Right lobe of liver (tissue), 6 donors: ENCODE measurements around the gene GRIN2A. TPM values are rescaled to one million over a fixed set of nuclear protein-coding genes. Genes with fewer than 3 reads are reported as not detected.

Experiments
- ATAC-seq, 4 donors: fragments of 200-7000 bp; cut with Tn5 transposase; one replicate each; pipeline ENCODE4 v1.9.1; 2020; ENCODE audit warnings: mild to moderate bottlenecking in 4 of 4, moderate library complexity in 4 of 4
- DNase-seq, 3 donors: peaks; one replicate each; pipeline ENCODE4 v3.0.0-alpha.2; 2020
- H3K27ac ChIP-seq, 3 donors: fragments of 200-600 bp; one replicate each; pipeline ENCODE4 v1.8.0; 2022
- H3K27me3 ChIP-seq, 2 donors: fragments of 200-600 bp; one replicate each; pipeline ENCODE4 v1.8.0; 2022
- H3K36me3 ChIP-seq, 4 donors: fragments of 200-600 bp; sonication (generic) in 1 of 4; one replicate each; pipeline versions ENCODE4 v1.5.1 to v1.8.0; 2017 to 2022; ENCODE audit warnings: control low read depth in 1 of 4
- H3K4me1 ChIP-seq, 4 donors: fragments of 200-600 bp; sonication (generic) in 1 of 4; one replicate each; pipeline versions ENCODE4 v1.5.1 to v1.8.0; 2017 to 2022; ENCODE audit warnings: control low read depth in 1 of 4
- H3K4me3 ChIP-seq, 3 donors: fragments of 200-600 bp; one replicate each; pipeline ENCODE4 v1.8.0; 2022
- H3K9me3 ChIP-seq, 4 donors: fragments of 200-600 bp; sonication (generic) in 1 of 4; one replicate each; pipeline versions ENCODE4 v1.5.1 to v1.8.0; 2017 to 2022; ENCODE audit warnings: control low read depth in 1 of 4
- POLR2A ChIP-seq: fragments of 450-650 bp; IDR thresholded peaks from one replicate; pipeline ENCODE4 v1.6.1; 2017; ENCODE audit warnings: antibody characterized with exemption, mild to moderate bottlenecking
- WGBS: methylation state at CpG from one replicate; pipeline ENCODE4 v1.1.6; 2018; ENCODE audit warnings: low coverage, low lambda C conversion rate; ENCODE audit not compliant: insufficient coverage; ENCODE audit errors: missing lambda C conversion rate; 5-methylcytosine and 5-hydroxymethylcytosine counted together
- intact Hi-C, 2 donors: fragments of 100-400 bp; cut with DNase I; formaldehyde crosslinking; loops; one replicate each; pipeline versions ENCODE4 v1.11.2 to v1.14.1; 2022
- total RNA-seq, 6 experiments: library from RNA; depleted of rRNA in 2 of 6; stranded (reverse); fragments of >200 nt in 2 of 6; fragmentation: NEBNext Ultra II Directional in 3 of 6; extraction: Animal tissue kit (Norgen Biotek cat#: 25700) in 3 of 6; gene quantifications; one replicate each; pipeline versions ENCODE4 v1.1.0 to v1.2.4, GENCODE V29; 2016 to 2023
- TF ChIP-seq, protein P1 (sequence below), 4 donors: fragments of 200-600 bp in 3 of 4; fragments of 450-650 bp in 1 of 4; IDR thresholded peaks; one replicate each; pipeline versions ENCODE4 v1.5.1 to v1.8.0; 2016 to 2022; ENCODE audit warnings: antibody characterized with exemption in 4 of 4, mild to moderate bottlenecking in 2 of 4
- donor health status: DM: no; HTN: yes; CAD: no.
- donor health status: DM: no; HTN: no; CAD: no.
- donor health status: DM: no; HTN: no; CAD: no.
- donor health status: DM: no; HTN: yes; CAD: no.
- donor health status: DM: no; HTN: yes; CAD: no.

The GRIN2A gene
- total RNA-seq, 6 experiments from 2014 or later = not detected

DNA sequence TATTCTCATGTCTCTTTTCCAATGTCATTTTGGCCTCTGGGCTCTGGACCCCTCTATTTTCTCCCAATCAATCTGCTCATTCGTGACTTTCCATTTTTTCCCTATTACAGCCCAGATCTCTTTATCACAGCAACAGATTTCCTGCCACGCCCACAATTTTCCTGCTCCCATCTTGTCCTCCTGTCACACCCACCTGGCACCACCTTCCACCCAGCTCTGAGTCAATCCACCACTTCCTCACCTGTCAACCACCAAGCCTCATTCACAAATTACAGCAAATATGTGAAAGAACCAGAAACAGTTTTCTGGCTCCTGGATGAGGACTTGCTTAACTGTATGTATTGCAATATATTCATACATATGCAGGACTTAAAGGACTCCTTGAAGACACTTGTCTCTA is 311.3 kb downstream of the GRIN2A start:
- H3K4me1 ChIP-seq = no peaks in the 10 kb centered on the region
- no peaks in the 10 kb centered on the region for H3K27me3 ChIP-seq

DNA sequence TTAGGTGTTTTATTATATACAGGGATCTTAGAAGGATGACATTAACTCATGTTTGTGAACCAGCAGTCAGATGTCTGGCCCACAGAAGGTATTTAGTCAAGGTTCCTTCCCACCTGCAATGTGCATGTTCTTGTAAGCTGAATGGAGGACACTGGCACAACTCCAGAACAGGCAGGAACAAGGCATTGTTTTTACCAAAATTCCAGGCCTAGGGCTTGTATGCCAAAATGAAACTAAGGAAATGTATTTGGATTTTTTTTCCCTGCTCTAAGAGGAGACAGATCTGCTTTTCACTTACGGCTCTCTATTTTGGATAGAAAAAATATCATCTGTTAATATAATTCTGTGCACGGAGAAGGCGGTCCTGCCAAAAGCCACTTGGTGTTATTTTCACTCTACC is 312.5 kb downstream of the GRIN2A start:
- no peak for ATAC-seq
- no peaks in the 10 kb centered on the region for H3K9me3 ChIP-seq
- H3K27ac ChIP-seq = no peak overlapping the region

More for the DNA sequence above, 311.3 kb downstream of the GRIN2A start:
- DNase-seq (no peak), ATAC-seq (no peak)
- Histone ChIP-seq H3K36me3 (no peaks in the 10 kb centered on the region), H3K9me3 (no peaks in the 10 kb centered on the region), H3K27ac (no peak overlapping the region), H3K4me3 (no peak overlapping the region)
- 33% methylated on average over 2 of the region's 2 CpGs for WGBS
- TF ChIP-seq, protein P1, sequence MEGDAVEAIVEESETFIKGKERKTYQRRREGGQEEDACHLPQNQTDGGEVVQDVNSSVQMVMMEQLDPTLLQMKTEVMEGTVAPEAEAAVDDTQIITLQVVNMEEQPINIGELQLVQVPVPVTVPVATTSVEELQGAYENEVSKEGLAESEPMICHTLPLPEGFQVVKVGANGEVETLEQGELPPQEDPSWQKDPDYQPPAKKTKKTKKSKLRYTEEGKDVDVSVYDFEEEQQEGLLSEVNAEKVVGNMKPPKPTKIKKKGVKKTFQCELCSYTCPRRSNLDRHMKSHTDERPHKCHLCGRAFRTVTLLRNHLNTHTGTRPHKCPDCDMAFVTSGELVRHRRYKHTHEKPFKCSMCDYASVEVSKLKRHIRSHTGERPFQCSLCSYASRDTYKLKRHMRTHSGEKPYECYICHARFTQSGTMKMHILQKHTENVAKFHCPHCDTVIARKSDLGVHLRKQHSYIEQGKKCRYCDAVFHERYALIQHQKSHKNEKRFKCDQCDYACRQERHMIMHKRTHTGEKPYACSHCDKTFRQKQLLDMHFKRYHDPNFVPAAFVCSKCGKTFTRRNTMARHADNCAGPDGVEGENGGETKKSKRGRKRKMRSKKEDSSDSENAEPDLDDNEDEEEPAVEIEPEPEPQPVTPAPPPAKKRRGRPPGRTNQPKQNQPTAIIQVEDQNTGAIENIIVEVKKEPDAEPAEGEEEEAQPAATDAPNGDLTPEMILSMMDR (IDR thresholded peaks at IDR 0.05) = no peak
- TF ChIP-seq POLR2A = no peak
- intact Hi-C loops = no loop called here

DNA sequence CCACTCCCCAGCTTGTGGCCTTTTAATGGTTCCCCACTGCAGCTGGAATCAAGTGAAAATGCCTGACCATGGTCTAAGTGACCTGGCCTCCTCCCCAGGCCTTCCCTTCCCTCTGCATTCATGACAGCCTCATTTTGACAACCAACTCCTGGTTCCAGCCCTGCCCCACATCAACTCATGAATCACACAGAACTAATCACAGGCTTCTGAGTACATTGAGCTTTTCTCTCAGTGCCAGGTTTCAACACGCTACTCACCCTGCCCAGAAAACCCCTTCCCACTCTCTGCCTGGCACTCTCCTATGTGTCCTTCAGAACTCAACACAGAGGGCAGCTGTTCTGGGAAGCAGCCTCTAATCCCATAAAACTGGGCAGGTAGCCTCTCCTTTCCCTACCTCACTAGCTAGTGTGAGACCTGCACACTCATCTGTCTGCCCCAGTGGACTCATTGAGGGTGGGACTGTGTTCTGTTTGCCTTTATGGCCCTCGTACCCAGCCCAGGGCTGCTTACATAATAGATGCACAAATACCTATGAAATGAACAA is 313.6 kb downstream of the GRIN2A start:
- TF ChIP-seq, protein P1 (IDR thresholded peaks at IDR 0.05) = no peak
- no peak for TF ChIP-seq POLR2A
- Histone ChIP-seq H3K4me3 (no peak overlapping the region), H3K36me3 (no peaks in the 10 kb centered on the region), H3K9me3 (no peaks in the 10 kb centered on the region), H3K27me3 (no peaks in the 10 kb centered on the region), H3K27ac (no peak overlapping the region), H3K4me1 (no peaks in the 10 kb centered on the region)
- DNase-seq = no peak
- WGBS = 11% methylated on average over 1 of the region's 2 CpGs
- intact Hi-C loops = no loop called here
- ATAC-seq = no peak

More for the DNA sequence above, 312.5 kb downstream of the GRIN2A start:
- intact Hi-C loops = no loop called here
- no peak for TF ChIP-seq POLR2A
- TF ChIP-seq, protein P1 (IDR thresholded peaks at IDR 0.05) = no peak
- H3K27me3 ChIP-seq = no peaks in the 10 kb centered on the region
- DNase-seq = no peak
- WGBS = 70% methylated on average over 3 of the region's 3 CpGs
- H3K4me1 ChIP-seq = no peaks in the 10 kb centered on the region
- no peak overlapping the region for H3K4me3 ChIP-seq
- no peaks in the 10 kb centered on the region for H3K36me3 ChIP-seq

DNA sequence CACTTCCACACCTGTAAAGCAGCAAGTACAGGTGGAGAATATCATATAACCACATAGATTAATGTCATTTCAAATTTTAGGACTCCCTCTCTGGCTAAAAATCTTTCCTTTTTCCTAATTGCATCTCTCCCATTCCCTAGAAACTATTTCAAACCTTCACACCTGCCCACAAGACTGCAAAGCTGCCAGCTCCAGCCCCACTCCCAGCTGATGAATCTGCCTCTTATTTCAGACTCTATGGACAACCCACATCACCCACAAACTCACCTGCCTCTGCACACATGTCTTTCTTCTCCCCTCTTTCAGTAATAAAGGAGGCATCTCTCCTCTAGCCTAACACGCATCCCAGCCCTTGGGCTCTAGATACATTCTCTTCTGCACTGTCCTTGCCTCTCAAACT is 315.1 kb downstream of the GRIN2A start:
- Histone ChIP-seq H3K36me3 (no peaks in the 10 kb centered on the region), H3K4me1 (no peaks in the 10 kb centered on the region), H3K27me3 (no peaks in the 10 kb centered on the region), H3K27ac (no peak overlapping the region), H3K4me3 (no peak overlapping the region), H3K9me3 (no peaks in the 10 kb centered on the region)
- intact Hi-C loops = no loop called here
- no peak for TF ChIP-seq POLR2A
- TF ChIP-seq, protein P1 (IDR thresholded peaks at IDR 0.05) = no peak
- 89% methylated on average over 1 of the region's 1 CpG for WGBS
- DNase-seq (no peak), ATAC-seq (no peak)

DNA sequence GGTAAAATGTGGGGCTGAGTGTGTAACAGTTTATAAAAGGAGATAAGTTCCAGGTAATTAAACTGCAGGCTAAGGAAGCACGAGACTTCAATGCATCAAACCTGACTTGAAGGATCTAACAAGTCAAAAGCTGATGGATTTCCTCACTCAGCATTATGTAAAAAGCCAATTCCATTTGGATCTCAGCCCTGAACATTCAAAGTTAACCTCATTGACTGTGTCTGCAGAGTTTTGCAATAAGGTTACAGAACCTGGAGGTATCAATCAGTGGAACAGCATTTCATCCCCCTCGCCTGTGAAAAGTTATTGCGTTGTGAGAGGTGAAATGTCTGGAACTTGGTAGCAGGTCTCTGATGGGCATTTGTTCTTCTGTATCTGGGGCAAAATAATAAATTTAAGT is 317.8 kb downstream of the GRIN2A start:
- Histone ChIP-seq H3K4me3 (no peak overlapping the region), H3K36me3 (no peaks in the 10 kb centered on the region), H3K4me1 (no peaks in the 10 kb centered on the region), H3K27me3 (no peaks in the 10 kb centered on the region), H3K9me3 (no peaks in the 10 kb centered on the region), H3K27ac (no peak overlapping the region)
- intact Hi-C loops = no loop called here
- WGBS = 66% methylated on average over 3 of the region's 3 CpGs
- DNase-seq (no peak), ATAC-seq (peak in 1 of 4 donors; percentile 40)
- TF ChIP-seq POLR2A = no peak
- TF ChIP-seq, protein P1 (IDR thresholded peaks at IDR 0.05) = no peak
